WERI-Rb-1 (cell line): Measurements from ENCODE around the gene SLC43A1.
A peak's percentile ranks its signal among the peaks of the same experiment; 100 is the strongest.

Source experiments
- DNase-seq: peaks from one replicate; pipeline ENCODE4 v3.0.0-alpha.2; 2020
- H3K27ac ChIP-seq: fragments of 250-450 bp; sonication (Bioruptor Pico); 2 replicates; pipeline ENCODE4 v1.5.1; 2020; ENCODE audit warnings: mild to moderate bottlenecking, moderate library complexity
- H3K27me3 ChIP-seq: fragments of 250-450 bp; sonication (Bioruptor Pico); 2 replicates; pipeline ENCODE4 v1.5.1; 2021; ENCODE audit warnings: mild to moderate bottlenecking, low read depth, moderate library complexity; ENCODE audit not compliant: insufficient read depth, severe bottlenecking
- H3K36me3 ChIP-seq: fragments of 250-450 bp; sonication (Bioruptor Pico); 2 replicates; pipeline ENCODE4 v1.5.1; 2020; ENCODE audit warnings: mild to moderate bottlenecking, moderate library complexity
- H3K4me3 ChIP-seq: 2 replicates; pipeline ENCODE4 v1.5.1; 2011; ENCODE audit warnings: low read depth, mild to moderate bottlenecking, control low read depth, low read length
- H3K9me3 ChIP-seq: fragments of 250-450 bp; sonication (Bioruptor Pico); 2 replicates; pipeline ENCODE4 v1.5.1; 2021; ENCODE audit warnings: mild to moderate bottlenecking, moderate library complexity; ENCODE audit not compliant: severe bottlenecking
- TF ChIP-seq, protein P1 (sequence below): IDR thresholded peaks from 2 replicates; pipeline ENCODE4 v1.5.1; 2011; ENCODE audit warnings: low read depth, mild to moderate bottlenecking, control low read depth, inconsistent platforms, low read length

Gene SLC43A1

DNA sequence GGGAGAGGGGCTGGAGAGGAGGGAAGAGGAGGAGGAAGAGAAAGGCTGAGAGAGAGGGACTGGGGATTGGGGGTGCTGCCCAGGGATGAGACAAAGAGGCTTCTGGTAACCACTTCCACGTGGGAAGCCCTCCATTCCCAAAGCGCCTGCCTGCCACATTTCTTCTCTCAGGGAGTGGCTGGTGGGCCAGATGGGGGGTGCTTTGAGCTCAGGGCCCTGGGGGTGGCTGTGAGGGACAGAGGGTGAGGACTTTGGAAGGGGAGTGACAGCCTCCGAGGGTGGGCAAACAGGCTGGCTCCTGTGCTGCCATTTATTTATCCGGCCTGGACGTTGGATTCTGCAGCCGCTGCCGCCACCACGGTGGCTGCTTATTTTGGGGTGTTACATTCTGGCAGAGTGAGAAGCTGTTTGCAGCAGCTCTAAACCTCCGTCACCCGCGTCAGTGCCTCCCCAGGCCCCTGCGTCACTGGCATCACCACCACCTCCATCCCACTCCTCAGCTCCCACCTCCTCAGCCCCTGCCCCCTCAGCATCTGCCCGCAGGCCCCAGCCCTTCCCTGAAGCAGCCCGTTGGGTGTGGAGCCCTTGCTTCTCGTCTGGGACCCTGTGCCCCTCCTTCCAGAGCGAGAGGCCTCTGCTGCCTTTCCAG is 53.5 kb downstream of the SLC43A1 start:
- TF ChIP-seq, protein P1, sequence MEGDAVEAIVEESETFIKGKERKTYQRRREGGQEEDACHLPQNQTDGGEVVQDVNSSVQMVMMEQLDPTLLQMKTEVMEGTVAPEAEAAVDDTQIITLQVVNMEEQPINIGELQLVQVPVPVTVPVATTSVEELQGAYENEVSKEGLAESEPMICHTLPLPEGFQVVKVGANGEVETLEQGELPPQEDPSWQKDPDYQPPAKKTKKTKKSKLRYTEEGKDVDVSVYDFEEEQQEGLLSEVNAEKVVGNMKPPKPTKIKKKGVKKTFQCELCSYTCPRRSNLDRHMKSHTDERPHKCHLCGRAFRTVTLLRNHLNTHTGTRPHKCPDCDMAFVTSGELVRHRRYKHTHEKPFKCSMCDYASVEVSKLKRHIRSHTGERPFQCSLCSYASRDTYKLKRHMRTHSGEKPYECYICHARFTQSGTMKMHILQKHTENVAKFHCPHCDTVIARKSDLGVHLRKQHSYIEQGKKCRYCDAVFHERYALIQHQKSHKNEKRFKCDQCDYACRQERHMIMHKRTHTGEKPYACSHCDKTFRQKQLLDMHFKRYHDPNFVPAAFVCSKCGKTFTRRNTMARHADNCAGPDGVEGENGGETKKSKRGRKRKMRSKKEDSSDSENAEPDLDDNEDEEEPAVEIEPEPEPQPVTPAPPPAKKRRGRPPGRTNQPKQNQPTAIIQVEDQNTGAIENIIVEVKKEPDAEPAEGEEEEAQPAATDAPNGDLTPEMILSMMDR, result no peak
- no peak for DNase-seq
- no peaks in the 10 kb centered on the region for H3K36me3 ChIP-seq
- H3K27me3 ChIP-seq, result peaks cover 87% of the 10 kb centered on the region
- no peaks in the 10 kb centered on the region for H3K9me3 ChIP-seq
- no peak overlapping the region for H3K4me3 ChIP-seq
- no peak overlapping the region for H3K27ac ChIP-seq

GRCh38 chr11:57460758-57461749 is 54.4 kb downstream of the SLC43A1 start:
- TF ChIP-seq, protein P1, result no peak
- peak overlapping the region; percentile 16; the same call in 1 of the 2 replicates for H3K4me3 ChIP-seq
- DNase-seq, result no peak
- no peak overlapping the region for H3K27ac ChIP-seq
- peaks cover 87% of the 10 kb centered on the region for H3K27me3 ChIP-seq
- no peaks in the 10 kb centered on the region for H3K9me3 ChIP-seq
- H3K36me3 ChIP-seq, result no peaks in the 10 kb centered on the region

GRCh38 chr11:57460022-57460757 is 55.3 kb downstream of the SLC43A1 start, which contains the start of gene RTN4RL2:
TSS of gene RTN4RL2 (plus strand) at chr11:57460528. CDS start at chr11:57460866, 338 bp downstream.
- Histone ChIP-seq H3K27ac (no peak within 1 kb of the TSS), H3K36me3 (no peaks in the 10 kb centered on the region), H3K9me3 (no peaks in the 10 kb centered on the region), H3K27me3 (peaks cover 84% of the 10 kb centered on the region), H3K4me3 (peak within 1 kb of the TSS; percentile 16; the same call in 1 of the 2 replicates)
- TF ChIP-seq, protein P1, result peak; percentile 39
- peak; percentile 65 for DNase-seq

DNA sequence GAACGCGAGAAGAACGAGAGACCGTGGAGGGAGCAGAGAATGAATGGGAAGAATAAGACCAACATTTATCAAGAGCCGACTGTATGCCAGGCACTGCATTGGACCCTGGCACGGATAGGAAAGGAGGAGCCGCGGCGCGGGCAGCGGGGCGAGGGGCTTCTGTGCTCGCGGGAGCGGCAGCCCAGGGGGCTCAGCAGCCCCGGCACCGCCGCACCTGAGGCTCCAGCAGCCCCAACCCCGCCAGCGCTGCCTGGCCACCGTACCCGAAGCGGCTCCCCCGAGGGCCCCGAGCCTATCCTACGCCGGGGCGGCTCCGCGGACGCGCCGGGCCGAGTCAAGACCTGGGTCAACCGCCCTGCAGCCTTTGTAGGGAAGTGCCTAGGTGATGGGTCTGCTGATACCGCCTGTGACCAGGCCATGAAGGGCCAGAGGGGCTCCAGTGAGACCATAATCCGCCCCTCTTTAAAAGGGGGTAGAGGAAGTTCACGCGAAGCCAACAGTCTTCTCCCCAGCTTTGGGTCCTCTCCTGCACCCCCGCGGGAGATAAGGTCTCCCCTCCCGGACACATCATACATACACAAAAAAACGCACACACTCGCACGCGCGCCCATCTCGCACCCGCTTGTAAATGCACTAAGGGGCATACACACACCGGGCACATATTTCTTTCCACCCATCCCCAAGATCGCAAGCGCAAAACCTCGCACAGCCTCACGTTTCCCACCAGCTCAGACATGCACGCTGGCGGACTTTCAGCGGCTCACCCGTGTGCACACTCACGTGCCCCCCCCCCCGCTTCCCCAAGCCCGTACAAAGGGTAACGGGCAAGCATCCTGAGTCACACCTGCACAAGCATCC is 56.1 kb downstream of the SLC43A1 start:
- TF ChIP-seq, protein P1, result no peak
- no peak overlapping the region for H3K27ac ChIP-seq
- no peaks in the 10 kb centered on the region for H3K9me3 ChIP-seq
- H3K36me3 ChIP-seq, result no peaks in the 10 kb centered on the region
- no peak for DNase-seq
- no peak overlapping the region for H3K4me3 ChIP-seq
- peaks cover 76% of the 10 kb centered on the region for H3K27me3 ChIP-seq
